ENCODE results near the gene GALE. TPM values are rescaled to one million over a fixed set of nuclear protein-coding genes. Genes with fewer than 3 reads are reported as not detected.
"Not testable (repeated sequence)": the region's sequence is repeated elsewhere in the genome, so short reads cannot be mapped to it uniquely, and the experiment has no call there.

The GALE gene
- total and polyA plus RNA-seq, 2 of the 4 experiments (the other 2 are of a cell fraction) = 31.7 to 39.9 TPM

DNA sequence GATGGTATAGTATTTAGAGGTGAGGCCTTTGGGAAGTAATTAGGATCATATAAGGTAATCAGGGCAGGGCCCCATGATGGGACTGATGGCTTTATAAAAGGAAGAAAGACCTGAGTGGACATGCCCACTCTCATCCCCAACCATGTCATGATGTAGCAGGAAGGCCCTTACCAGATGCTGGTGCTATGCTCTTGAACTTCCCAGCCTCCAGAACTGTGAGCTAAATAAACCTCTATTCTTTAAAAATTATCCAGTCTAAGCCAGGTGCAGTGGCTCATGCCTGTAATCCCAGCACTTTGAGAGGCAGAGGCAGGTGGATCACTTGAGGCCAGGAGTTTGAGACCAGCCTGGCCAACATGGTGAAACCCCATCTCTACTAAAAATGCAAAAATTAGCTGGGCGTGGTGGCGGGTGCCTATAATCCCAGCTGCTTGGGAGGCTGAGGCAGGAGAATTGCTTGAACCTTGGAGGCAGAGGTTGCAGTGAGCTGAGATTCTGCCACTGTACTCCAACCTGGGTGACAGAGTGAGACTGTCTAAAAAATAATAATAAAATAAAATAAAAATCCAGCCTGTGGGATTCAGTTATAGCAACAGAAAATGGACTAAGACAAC, 47.0 kb upstream of the GALE start:
- H3K27ac ChIP-seq (ENCODE audit: insufficient read depth, low read length); H3K79me1 ChIP-seq (ENCODE audit: low read depth in 1 of 2, low read length in 2 of 2); H2AK5ac ChIP-seq (ENCODE audit: low read depth, low read length); CTCF ChIA-PET; H2AFZ ChIP-seq (replicated peaks; ENCODE audit: low read length, poor library complexity); H3K9me3 ChIP-seq (ENCODE audit: control insufficient read depth, insufficient read depth, low read length); H3K4ac ChIP-seq (ENCODE audit: low read depth, low read length); H2BK20ac ChIP-seq (ENCODE audit: low read depth, low read length); H4K8ac ChIP-seq (ENCODE audit: low read depth in 2 of 2, low read length in 2 of 2); H2BK5ac ChIP-seq (ENCODE audit: low read depth, low read length, poor library complexity, severe bottlenecking); dilution Hi-C loops (cut with HindIII; ENCODE audit: low sequenced_read_pairs, unreplicated experiment); H3K9me1 ChIP-seq (ENCODE audit: insufficient read depth, low read length); H4K20me1 ChIP-seq (ENCODE audit: insufficient read depth, low read length); H3K23ac ChIP-seq (ENCODE audit: low read depth, low read length); H2BK120ac ChIP-seq (ENCODE audit: low read depth, low read length); H3K4me1 ChIP-seq (ENCODE audit: control insufficient read depth, insufficient read depth, low read length); H4K91ac ChIP-seq (ENCODE audit: insufficient read depth, low read depth, low read length); H4K5ac ChIP-seq (ENCODE audit: low read depth, low read length); DNase-seq; in situ Hi-C loops (cut with MboI; ENCODE audit: low sequenced_read_pairs); H3K18ac ChIP-seq (ENCODE audit: low read depth, low read length); ATAC-seq (ENCODE audit: low read depth); POLR2A ChIA-PET (ENCODE audit: unreplicated experiment); H3K56ac ChIP-seq (ENCODE audit: extremely low read depth, insufficient read depth, low read length); H3K4me2 ChIP-seq (ENCODE audit: low read depth, low read length); BruUV-seq (replicated peaks); H3K9ac ChIP-seq (ENCODE audit: low read depth, low read length); H2BK15ac ChIP-seq (ENCODE audit: low read depth, low read length); H3K14ac ChIP-seq (replicated peaks; ENCODE audit: low read depth, low read length); intact Hi-C loops (cut with micrococcal nuclease); H3K4me3 ChIP-seq (ENCODE audit: insufficient read depth, low read depth, low read length); H3K36me3 ChIP-seq (ENCODE audit: control insufficient read depth, insufficient read depth, low read length); H2AK9ac ChIP-seq (replicated peaks; ENCODE audit: low read depth, low read length, poor library complexity): not testable (repeated sequence)
- no CpG with 5 or more reads among the region's 2 CpGs for WGBS, 2 experiments (ENCODE audit: extremely low coverage in 2 of 2, insufficient read length in 1 of 2)
- peaks cover 13% of the 10 kb centered on the region for H3K27me3 ChIP-seq (ENCODE audit: control insufficient read depth, insufficient read depth, low read length)

All from IMR-90 (cell line).